HG03558 (cell line): ENCODE results near the gene IDUA.
"Not testable (repeated sequence)": the region's sequence is repeated elsewhere in the genome, so short reads cannot be mapped to it uniquely, and the experiment has no call there.

Experiments used
- ATAC-seq: cut with Tn5 transposase; IDR thresholded peaks from one replicate; pipeline ENCODE4 v1.9.1; 2021; ENCODE audit warnings: moderate number of reproducible peaks; ENCODE audit not compliant: unreplicated experiment; ENCODE audit errors: extremely low read depth

IDUA gene

DNA sequence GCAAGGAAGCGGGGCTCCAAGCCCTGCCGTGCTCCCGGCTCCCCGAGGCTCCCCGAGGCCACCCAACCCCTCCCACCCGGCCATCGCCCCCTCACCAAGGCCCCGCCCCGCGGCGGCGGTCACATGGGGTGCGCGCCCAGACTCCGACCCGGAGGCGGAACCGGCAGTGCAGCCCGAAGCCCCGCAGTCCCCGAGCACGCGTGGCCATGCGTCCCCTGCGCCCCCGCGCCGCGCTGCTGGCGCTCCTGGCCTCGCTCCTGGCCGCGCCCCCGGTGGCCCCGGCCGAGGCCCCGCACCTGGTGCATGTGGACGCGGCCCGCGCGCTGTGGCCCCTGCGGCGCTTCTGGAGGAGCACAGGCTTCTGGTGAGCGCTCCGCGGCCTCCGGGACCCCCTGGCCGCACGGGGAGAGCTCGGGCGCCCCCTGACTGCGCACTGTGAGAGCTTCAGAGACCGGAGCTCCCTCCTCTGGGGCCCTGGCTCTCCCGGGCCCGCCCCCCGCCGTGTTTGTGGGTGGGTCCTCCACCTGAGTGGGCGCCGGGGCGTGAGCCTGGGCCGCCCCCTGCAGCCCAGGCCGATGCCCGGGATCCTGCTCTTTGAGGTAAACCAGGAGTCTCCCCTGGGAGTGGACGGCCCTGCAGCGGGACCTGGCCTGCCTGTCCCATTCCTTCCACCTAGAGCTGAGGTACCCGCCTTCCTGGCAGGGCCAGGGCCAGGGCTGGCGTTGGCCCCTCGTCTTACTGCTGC lies at the start of gene IDUA:
Gene IDUA, plus strand, starts transcription at position 166 of the 745 bp plus-strand sequence. Its CDS starts 41 bp downstream, at position 207.
- ATAC-seq: no peak

DNA sequence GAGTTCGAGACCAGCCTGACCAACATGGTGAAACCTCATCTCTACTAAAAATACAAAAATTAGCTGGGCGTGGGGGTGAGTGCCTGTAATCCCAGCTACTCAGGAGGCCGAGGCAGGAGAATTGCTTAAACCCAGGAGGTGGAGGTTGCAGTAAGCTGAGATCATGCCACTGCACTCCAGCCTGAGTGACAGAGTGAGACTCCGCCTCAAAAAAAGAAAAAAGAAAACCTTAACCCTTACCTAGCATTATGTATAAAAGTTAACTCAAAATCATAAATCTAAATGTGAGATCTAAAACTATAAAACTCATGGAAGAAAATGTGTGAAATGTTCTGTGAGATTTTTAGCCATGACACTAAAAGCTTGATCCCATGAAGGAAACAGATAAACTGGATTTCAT lies 47.3 kb upstream of the IDUA start:
- ATAC-seq: not testable (repeated sequence)

DNA sequence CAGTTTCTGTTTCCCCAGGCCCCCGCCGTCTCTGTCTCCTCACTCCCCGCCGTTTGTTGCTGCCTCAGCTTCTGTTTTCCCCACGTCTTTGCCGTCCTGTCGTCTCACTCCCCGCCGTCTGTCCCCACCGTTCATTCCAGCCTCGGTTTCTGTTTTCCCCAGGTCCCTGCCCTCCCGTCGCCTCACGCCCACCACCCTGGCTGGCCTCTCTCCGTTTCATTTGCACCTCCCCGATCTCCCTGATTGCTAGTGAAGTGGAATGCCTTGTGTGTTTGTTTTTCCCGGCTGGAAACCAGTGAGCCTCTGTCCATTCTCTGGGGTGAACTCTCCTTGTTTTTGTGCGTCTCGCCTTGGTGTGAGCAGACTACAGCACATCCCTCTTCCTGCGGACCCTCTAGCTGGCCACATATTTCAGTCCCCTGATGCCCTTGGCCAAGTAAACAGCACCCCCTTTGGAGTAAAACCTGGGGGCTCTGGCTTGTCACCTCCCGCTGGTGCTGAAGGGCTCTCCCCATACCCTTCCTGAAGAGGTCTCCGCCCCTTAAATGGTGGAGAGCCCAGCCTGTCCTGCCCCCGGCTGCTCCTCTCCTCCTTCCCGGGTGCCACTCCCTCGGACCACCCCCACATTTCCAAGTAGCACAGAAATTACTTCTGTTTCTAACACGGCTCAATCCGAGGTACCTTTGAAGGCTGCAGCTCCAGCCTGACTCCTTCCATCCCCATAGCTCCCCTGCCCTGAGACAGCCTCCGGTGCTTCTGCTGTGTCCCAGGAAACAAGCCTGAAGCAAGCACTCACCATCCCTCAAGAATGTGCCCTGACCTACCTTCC lies 41.4 kb upstream of the IDUA start:
- no peak for ATAC-seq

DNA sequence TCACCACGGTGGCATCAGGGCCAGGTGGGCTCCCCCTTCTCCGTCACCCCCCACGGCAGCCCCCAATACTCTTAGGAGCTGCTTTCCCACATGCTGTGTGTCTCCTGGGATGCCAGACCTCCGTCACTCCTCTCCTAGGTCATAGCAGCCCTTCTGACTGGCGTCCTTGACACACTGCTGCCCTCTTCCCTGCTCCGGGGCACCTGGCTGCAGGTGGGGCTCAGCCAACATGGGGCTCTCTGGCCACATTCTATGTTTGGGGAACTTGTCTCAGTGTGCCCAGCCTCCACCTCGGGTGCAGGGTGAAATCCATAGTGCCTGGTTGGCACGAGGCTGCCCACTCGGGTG lies 40.8 kb upstream of the IDUA start:
- no peak for ATAC-seq

DNA sequence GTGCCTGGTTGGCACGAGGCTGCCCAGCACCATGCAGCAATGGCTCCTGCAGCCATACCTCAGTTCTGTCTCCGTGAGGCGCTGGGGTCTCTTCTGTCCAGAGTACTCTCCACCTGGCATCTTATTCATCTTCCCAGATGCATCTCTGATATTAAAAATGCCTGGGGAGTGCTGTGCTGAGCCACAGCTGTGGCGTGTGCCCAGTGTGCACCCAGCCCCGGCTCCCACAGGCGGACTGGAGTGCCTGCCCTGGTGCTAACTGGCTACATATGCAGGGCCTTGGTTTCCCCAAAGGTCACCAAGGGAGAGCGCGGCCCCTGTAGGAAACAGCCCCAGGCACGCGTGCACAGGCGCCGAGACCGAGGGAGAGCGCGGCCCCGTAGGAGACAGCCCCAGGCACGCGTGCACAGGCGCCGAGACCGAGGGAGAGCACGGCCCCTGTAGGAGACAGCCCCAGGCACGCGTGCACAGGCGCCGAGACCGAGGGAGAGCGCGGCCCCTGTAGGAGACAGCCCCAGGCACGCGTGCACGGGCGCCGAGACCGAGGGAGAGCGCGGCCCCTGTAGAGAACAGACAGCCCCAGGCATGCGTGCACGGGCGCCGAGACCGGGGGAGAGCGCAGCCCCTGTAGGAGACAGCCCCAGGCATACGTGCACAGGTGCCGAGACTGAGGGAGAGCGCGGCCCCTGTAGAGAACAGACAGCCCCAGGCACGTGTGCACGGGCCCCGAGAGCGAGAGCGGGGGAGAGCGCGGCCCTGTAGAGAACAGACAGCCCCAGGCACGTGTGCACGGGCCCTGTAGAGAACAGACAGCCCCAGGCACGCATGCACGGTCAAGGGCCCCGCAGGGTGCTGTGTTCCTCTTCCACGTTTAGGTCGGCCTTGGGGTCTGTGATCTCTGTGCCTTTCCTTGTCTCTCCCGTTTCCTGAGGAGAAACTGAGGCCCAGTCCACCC lies 40.0 kb upstream of the IDUA start:
- no peak for ATAC-seq

DNA sequence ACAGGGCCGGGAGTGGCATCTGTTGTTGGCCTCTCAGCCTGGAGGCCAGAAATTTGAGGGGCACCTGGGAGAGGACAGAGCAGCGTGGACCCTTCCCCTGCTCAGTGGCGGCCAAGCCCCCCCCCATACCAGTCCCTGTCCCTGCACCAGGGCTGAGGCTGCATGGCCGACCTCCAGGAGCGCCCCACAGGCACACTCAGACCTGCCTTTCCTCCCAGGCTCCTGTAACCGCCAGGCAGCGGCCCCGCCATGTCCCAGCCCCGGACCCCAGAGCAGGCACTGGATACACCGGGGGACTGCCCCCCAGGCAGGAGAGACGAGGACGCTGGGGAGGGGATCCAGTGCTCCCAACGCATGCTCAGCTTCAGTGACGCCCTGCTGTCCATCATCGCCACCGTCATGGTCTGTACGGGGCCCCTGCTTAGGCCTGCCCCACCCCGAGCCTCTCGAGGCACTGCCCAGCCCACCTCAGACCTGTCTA lies 39.3 kb upstream of the IDUA start:
- no peak for ATAC-seq

DNA sequence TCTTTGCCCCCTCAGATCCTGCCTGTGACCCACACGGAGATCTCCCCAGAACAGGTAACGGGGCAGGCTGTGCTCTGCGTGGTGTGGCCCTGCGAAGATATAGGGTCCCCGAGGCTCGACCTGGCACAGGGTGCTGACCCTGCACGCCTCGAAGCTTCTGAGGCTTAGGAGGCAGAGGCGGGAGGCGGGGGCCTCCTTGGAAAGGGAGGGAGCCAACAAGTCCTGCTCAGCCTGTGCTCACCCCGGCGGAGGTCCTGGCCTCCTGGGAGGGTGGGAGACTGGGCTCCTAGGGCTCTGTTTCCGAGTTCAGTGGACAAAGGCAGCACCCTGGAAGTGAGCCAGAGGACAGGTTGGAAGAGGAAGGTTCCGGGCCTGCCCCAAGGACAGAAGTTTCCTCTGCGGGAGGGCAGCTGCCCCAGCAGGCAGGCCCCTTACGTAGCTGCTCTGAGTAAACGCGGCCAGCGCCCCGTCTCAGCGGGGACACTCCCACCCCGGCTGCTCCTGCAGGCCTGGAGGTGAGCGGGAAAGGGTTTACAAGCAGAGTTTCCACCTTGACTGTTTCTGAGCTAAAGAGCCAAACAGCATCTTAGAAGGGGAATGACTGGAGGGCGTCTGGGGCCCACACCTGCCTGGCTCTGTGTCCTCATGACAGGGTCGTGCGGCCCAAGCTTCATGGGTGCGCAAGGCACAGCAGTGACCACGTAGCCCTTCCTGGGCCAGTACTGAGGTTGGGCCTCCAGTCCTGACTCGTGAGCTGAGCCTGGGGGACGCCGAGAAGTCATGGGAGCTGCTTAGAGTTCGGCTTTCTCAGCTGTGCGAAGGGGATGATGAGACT lies 38.5 kb upstream of the IDUA start:
- no peak for ATAC-seq

DNA sequence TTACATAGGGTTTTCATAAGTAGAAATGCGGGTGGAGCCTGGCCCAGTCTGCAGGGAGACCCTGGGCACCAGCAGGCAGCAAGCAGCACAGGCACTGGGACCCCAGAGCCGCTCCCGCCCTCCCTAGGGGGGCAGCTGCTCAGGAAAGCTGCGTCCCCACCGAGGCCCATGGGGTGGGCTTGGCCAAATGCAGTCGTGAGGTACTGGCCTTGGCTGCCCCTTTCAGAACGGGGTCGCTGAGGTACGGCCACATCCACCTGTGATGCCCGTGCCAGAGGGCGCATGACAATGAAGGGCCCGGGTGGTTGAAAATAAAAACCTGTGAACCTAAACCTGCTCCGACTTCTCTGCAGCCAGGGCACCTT lies 37.9 kb upstream of the IDUA start:
- ATAC-seq: no peak

DNA sequence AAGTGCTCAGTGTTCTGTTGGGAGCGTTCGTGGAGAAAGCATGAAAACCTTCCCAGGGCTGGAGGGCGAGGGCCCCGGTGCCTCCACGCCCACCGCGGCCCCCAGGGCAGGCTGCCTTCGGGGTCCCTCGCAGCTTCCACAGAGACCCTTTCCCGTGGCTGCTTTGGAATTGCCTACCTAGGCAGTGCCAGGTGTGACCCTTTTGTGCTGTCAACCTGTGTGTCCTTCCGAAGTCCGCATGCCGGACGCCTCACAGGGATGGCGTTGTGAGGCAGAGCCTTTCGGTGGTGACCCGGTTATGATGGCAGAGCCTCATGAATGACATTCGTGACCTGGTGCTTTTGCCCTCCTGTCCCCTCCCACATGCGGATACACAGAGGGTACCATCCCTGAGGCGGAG lies 37.2 kb upstream of the IDUA start:
- ATAC-seq: no peak

DNA sequence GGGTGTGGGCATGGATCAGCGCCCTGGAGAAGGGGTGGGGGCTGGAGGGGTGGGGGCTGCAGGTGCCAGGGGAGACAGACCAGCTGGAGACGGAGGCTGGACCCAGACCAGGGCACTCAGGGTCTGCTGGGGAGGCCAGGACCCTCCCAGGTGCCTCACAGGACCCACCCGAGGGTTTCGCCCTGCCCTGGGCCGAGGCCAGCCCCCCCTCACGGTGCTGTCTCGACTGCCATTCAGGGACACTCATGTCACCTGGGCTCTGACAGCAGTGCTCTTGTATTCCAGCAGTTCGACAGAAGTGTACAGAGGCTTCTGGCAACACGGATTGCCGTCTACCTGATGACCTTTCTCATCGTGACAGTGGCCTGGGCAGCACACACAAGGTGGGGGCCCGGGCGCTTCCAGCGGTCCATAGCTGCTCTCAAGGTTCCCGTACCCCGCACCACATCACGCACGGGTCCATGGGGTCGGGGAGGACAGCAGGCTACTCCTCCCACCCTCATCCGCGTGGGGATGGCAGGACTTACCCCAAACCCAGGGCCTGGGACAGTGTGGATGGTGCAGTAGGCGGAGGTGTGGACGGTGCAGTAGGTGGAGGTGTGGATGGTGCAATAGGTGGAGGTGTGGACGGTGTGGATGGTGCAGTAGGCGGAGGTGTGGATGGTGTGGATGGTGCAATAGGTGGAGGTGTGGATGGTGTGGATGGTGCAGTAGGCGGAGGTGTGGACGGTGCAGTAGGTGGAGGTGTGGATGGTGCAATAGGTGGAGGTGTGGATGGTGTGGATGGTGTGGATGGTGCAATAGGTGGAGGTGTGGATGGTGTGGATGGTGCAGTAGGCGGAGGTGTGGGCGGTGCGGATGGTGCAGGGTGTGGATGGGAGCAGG lies 36.5 kb upstream of the IDUA start:
- ATAC-seq: no peak

DNA sequence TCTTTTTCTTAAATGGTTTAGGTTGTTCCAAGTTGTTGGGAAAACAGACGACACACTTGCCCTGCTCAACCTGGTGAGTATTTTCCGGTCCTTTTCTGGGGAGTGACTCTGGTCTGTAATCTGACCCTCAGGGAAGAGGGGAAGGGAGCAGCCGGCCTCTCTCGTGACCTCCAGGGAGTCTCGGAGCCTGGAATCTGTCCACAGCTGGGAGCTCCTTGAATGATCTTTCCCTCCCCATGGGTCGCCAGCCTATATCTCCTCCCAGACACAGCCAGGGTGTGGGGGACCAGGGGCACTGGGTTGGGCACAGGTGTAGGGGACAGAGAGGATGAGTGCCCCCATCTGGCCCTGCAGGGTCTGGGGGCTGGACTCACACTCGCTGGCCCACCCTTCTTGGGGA lies 35.7 kb upstream of the IDUA start:
- ATAC-seq: no peak

DNA sequence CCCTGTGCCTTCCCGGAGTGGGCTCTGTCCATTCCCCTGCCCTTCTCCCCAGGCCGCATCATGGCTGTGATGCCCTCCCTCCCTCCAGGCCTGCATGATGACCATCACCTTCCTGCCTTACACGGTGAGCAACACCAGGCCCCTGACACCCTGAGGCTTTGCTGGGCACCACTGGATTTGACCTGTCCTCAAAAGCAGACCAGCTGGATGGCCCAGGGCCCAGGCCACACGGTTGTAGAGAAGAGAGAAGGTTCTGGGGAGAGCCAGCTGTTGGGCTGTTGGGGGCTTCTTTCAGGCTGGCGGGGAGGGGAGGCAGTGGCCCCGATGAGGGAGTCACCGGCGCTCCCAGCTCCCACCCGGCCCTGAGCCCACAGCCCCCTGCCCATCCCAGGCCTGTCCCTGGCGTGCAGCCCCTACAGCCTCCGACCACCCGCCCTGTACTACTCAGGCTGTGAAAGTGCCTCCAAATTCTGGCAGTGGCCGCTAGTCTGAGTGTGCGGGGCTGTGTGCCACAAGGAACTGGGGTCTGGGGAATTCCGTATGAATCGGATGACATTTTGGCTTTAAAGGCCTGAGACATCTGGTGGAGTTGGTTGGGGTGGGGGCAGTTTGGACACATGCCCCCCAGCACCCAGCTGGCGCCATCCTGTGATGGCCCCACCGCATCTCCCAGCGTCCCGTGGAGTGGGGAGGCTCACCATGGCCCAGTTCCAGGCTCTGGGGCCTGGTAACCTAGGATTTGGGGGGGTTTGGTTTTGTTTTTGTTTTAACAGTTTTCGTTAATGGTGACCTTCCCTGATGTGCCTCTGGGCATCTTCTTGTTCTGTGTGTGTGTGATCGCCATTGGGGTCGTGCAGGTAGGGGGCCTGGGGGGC lies 35.0 kb upstream of the IDUA start:
- ATAC-seq: no peak

DNA sequence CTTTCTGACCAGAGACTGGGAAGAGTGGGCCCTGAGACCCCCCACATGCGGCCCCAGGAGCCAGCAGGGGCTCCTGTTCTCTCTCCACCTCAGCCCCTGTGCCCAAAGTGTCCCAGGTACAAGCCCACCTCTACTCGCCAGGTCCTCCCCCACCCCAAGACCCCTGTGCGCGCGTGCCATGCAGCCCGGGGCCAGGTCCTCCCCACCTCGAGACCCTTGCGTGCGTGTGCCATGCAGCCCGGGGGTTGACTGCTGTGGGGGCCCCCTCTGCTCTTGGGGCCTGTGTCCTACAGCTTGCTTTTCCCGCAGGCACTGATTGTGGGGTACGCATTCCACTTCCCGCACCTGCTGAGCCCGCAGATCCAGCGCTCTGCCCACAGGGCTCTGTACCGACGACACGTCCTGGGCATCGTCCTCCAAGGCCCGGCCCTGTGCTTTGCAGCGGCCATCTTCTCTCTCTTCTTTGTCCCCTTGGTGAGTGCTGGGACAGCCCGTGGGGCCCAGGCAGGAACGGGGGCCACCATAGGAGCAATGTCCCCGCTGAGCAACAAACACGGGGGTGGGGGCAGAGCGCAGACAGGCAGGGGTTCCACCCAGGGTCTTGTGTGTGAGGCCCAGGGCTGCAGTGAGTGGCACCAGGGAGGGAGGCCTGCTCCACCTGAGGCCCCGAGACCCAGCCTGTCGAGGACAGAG lies 33.8 kb upstream of the IDUA start:
- ATAC-seq: no peak

DNA sequence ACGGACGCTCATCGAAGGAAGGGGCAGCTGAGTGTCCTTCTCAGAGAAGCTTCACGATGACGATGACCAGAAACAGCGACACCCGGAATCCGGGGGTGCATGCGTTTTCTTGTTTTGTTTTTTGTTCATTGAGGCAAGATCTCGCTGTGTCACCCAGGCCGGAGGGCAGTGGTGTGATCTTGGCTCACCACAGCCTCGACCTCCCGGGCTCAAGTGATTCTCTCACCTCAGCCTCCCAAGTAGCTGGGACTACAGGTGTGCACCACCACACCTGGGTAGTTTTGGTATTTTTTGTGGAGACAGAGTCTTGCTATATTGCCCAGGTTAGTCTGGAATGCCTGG lies 33.3 kb upstream of the IDUA start:
- ATAC-seq: no peak

DNA sequence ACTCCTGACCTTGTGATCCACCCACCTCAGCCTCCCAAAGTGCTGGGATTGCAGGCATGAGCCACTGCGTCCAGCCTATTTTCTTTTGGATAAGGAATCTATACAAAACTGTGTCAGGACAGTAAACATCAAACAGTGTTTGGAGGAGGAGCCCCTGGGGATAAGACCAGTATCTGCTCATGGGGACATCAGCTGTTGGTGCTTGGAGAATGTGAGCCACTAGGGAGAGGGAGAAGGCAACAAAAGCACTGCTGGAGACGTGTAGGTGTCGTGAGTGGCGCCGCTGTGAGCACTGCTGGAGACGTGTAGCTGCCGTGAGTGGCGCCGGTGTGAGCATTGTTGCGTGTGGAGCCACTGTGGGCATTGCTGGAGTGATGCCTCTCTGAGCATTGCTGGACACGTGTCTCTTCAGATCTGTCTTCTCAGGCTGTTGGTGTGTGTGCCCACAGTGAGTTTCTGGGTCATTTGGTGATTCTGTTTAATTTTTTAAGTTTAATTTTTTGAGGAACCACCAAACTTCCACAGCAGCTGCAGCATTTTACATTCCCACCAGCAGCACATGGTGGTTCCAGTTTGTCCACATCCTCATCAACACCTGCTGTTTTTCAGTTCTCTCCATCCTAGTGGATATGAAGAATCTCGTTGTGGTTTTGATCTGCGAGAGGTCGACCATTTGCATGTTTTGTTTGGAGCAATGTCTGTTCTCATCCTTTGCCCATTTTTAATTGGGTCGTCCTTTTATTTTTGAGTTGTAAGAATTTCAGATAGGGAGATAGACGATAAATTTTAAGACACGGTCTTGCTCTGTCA lies 32.4 kb upstream of the IDUA start:
- no peak for ATAC-seq

DNA sequence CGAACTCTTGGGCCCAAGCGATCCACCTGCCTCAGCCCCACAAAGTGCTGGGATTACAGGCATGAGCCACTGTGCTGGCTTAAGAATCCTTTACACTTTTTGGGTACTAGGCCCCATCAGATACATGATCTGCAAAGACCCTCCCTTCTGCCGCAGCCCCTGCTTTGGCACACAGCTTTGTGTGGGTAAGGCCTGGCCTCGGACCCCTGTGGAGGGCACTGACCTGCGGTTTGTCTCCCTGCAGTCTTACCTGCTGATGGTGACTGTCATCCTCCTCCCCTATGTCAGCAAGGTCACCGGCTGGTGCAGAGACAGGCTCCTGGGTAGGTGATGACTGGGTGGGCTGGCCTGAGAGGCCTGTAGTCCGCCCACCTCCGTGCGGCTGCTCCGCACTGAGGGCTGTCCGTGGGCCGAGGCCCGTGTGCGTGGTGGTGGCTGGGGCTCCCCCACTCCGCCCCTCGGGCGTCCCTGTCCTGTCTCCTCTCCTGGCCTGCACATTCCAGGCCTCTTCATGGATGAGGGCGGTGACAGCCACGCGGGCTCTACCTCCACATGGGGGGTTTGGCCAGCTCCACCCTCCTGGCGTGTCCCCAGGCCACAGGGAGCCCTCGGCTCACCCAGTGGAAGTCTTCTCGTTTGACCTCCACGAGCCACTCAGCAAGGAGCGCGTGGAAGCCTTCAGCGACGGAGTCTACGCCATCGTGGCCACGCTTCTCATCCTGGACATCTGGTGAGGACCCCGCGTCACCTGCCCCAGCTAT lies 31.5 kb upstream of the IDUA start:
- ATAC-seq: no peak
